Measurements from ENCODE around the gene NPAS3. TPM values are rescaled to one million over a fixed set of nuclear protein-coding genes. Genes with fewer than 3 reads are reported as not detected.

NPAS3 gene
- total and polyA plus RNA-seq, 2 donors, result 1.0 to 1.2 TPM

DNA sequence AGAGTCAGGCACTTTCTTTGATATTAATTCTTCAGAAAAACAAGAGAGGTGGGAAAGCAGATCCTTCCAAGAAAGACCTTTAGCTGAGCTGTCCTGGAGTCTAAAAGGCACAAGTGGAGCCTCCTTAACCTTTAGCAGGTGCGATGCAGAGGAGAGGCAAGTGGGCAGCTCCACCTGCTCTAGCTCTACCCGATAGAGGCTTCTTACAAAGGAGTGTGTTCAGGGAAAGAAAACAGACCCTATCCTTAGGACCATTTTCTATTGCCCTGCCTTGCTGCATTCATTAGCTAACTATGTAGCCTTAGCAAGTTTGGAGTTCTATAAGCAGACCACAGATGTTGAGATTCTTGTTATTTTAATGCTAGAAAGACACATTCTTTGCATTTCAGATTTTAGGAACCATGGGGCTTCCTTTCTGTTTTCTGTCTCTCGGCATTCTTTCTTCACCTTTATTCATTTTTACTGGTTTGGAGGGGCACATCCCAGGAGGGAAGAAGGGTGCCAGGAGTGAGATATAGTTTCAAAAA lies 797.7 kb downstream of the NPAS3 start:
- Histone ChIP-seq H3K27ac (ENCODE audit: low read depth in 1 of 2, low read length in 1 of 2) (no peak overlapping the region), H3K9me3 (ENCODE audit: control insufficient read depth in 2 of 2, insufficient read depth in 1 of 2, low read length in 1 of 2) (no peaks in the 10 kb centered on the region), H3K36me3 (ENCODE audit: control insufficient read depth in 2 of 2, insufficient read depth in 2 of 2, low read length in 1 of 2) (no peaks in the 10 kb centered on the region), H3K4me3 (ENCODE audit: low read length in 2 of 2) (no peak overlapping the region), H3K27me3 (ENCODE audit: control insufficient read depth in 2 of 2, insufficient read depth in 1 of 2, low read length in 1 of 2) (no peaks in the 10 kb centered on the region), H3K4me1 (ENCODE audit: control insufficient read depth in 2 of 2, insufficient read depth in 2 of 2, low read length in 2 of 2) (no peaks in the 10 kb centered on the region)
- no peak for DNase-seq (ENCODE audit: low read depth in 6 of 9, low spot score in 9 of 9)
- 100% methylated on average over 3 of the region's 3 CpGs for WGBS

DNA sequence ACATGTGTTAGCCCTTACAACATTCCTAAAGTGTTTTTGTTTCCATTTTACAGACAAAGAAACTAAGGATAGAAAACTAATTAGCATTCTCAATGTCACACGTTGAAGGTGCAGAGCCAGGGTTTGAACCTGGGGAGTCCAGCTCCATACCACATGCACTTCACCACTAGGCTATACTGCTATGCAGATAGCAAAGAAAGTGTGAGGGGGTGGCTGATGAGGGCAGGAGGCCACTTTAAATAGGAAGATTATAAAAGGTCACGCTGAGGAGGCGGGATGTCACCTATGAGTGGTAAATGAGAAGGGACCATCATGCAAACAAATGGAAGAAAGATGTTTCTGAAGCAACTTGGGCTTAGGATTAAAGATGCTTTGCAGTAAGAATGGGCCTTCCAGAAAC lies 798.3 kb downstream of the NPAS3 start:
- WGBS, result 96% methylated on average over 3 of the region's 3 CpGs
- Histone ChIP-seq H3K27ac (ENCODE audit: low read depth in 1 of 2, low read length in 1 of 2) (no peak overlapping the region), H3K4me1 (ENCODE audit: control insufficient read depth in 2 of 2, insufficient read depth in 2 of 2, low read length in 2 of 2) (no peaks in the 10 kb centered on the region), H3K9me3 (ENCODE audit: control insufficient read depth in 2 of 2, insufficient read depth in 1 of 2, low read length in 1 of 2) (no peaks in the 10 kb centered on the region), H3K27me3 (ENCODE audit: control insufficient read depth in 2 of 2, insufficient read depth in 1 of 2, low read length in 1 of 2) (no peaks in the 10 kb centered on the region), H3K4me3 (ENCODE audit: low read length in 2 of 2) (no peak overlapping the region), H3K36me3 (ENCODE audit: control insufficient read depth in 2 of 2, insufficient read depth in 2 of 2, low read length in 1 of 2) (no peaks in the 10 kb centered on the region)
- DNase-seq (ENCODE audit: low read depth in 6 of 9, low spot score in 9 of 9), result no peak

- H3K9me3 ChIP-seq (ENCODE audit: control insufficient read depth in 2 of 2, insufficient read depth in 1 of 2, low read length in 1 of 2), result no peaks in the 10 kb centered on the region
- no peaks in the 10 kb centered on the region for H3K36me3 ChIP-seq (ENCODE audit: control insufficient read depth in 2 of 2, insufficient read depth in 2 of 2, low read length in 1 of 2)
- no peaks in the 10 kb centered on the region for H3K4me1 ChIP-seq (ENCODE audit: control insufficient read depth in 2 of 2, insufficient read depth in 2 of 2, low read length in 2 of 2)
- no peak overlapping the region for H3K4me3 ChIP-seq (ENCODE audit: low read length in 2 of 2)
- H3K27ac ChIP-seq (ENCODE audit: low read depth in 1 of 2, low read length in 1 of 2), result no peak overlapping the region
- 95% methylated on average over 2 of the region's 2 CpGs for WGBS
- H3K27me3 ChIP-seq (ENCODE audit: control insufficient read depth in 2 of 2, insufficient read depth in 1 of 2, low read length in 1 of 2), result no peaks in the 10 kb centered on the region
- DNase-seq (ENCODE audit: low read depth in 6 of 9, low spot score in 9 of 9), result no peak
Measured at GRCh38 chr14:33737446-33737845, 798.8 kb downstream of the NPAS3 start.

- Histone ChIP-seq H3K27ac (ENCODE audit: low read depth in 1 of 2, low read length in 1 of 2) (no peak overlapping the region), H3K27me3 (ENCODE audit: control insufficient read depth in 2 of 2, insufficient read depth in 1 of 2, low read length in 1 of 2) (no peaks in the 10 kb centered on the region), H3K9me3 (ENCODE audit: control insufficient read depth in 2 of 2, insufficient read depth in 1 of 2, low read length in 1 of 2) (no peaks in the 10 kb centered on the region), H3K4me3 (ENCODE audit: low read length in 2 of 2) (no peak overlapping the region), H3K4me1 (ENCODE audit: control insufficient read depth in 2 of 2, insufficient read depth in 2 of 2, low read length in 2 of 2) (no peaks in the 10 kb centered on the region), H3K36me3 (ENCODE audit: control insufficient read depth in 2 of 2, insufficient read depth in 2 of 2, low read length in 1 of 2) (no peaks in the 10 kb centered on the region)
- no peak for DNase-seq (ENCODE audit: low read depth in 6 of 9, low spot score in 9 of 9)
- 84% methylated on average over 4 of the region's 4 CpGs for WGBS
Measured at GRCh38 chr14:33738029-33738428, 799.4 kb downstream of the NPAS3 start.

DNA sequence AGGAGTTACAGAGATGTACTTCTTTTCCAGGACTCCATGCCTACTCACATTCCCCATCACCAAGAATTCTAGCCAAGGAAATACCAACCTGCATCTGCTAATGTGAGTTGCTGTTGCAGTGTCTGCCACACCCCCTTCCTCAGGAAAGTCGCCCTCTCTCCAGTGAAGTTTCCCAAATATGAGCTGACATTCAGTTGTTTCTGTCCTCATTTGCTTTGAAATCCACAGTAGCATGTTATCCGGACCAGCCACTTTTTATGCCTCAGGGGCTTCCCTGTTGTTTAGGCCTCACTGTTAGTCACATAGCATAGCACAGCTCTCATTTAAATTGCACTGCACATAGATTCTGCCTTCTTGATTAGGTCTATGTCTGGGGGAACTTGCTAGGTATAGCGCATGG lies 799.8 kb downstream of the NPAS3 start:
- H3K9me3 ChIP-seq (ENCODE audit: control insufficient read depth in 2 of 2, insufficient read depth in 1 of 2, low read length in 1 of 2), result no peaks in the 10 kb centered on the region
- no peak overlapping the region for H3K4me3 ChIP-seq (ENCODE audit: low read length in 2 of 2)
- 82% methylated on average over 3 of the region's 3 CpGs for WGBS
- DNase-seq (ENCODE audit: low read depth in 6 of 9, low spot score in 9 of 9), result no peak
- H3K36me3 ChIP-seq (ENCODE audit: control insufficient read depth in 2 of 2, insufficient read depth in 2 of 2, low read length in 1 of 2), result no peaks in the 10 kb centered on the region
- no peaks in the 10 kb centered on the region for H3K4me1 ChIP-seq (ENCODE audit: control insufficient read depth in 2 of 2, insufficient read depth in 2 of 2, low read length in 2 of 2)
- no peak overlapping the region for H3K27ac ChIP-seq (ENCODE audit: low read depth in 1 of 2, low read length in 1 of 2)
- H3K27me3 ChIP-seq (ENCODE audit: control insufficient read depth in 2 of 2, insufficient read depth in 1 of 2, low read length in 1 of 2), result no peaks in the 10 kb centered on the region

DNA sequence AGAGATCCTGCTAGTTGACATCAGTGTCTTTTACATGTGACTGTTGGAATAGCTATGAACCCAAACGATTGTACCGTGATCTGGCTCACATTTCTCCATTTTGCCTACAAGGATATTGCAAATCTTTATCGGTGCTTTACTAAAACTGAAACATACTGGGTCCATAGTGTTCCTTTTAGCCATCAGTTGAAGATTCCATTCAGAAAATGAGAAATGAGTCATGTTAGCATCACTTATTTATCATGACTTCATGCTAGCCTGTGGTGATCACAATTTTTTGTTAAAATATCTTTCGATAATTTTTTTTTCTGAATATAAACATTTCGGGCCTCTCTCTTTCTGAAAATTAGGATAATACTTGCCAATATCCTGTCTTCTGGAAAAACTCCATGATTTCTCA lies 801.9 kb downstream of the NPAS3 start:
- no peak for DNase-seq (ENCODE audit: low read depth in 6 of 9, low spot score in 9 of 9)
- Histone ChIP-seq H3K27me3 (ENCODE audit: control insufficient read depth in 2 of 2, insufficient read depth in 1 of 2, low read length in 1 of 2) (no peaks in the 10 kb centered on the region), H3K36me3 (ENCODE audit: control insufficient read depth in 2 of 2, insufficient read depth in 2 of 2, low read length in 1 of 2) (no peaks in the 10 kb centered on the region), H3K9me3 (ENCODE audit: control insufficient read depth in 2 of 2, insufficient read depth in 1 of 2, low read length in 1 of 2) (no peaks in the 10 kb centered on the region), H3K4me1 (ENCODE audit: control insufficient read depth in 2 of 2, insufficient read depth in 2 of 2, low read length in 2 of 2) (no peaks in the 10 kb centered on the region), H3K4me3 (ENCODE audit: low read length in 2 of 2) (no peak overlapping the region), H3K27ac (ENCODE audit: low read depth in 1 of 2, low read length in 1 of 2) (no peak overlapping the region)
- 97% methylated on average over 5 of the region's 5 CpGs for WGBS

- WGBS, result 63% methylated on average over 4 of the region's 4 CpGs
- no peak for DNase-seq (ENCODE audit: low read depth in 6 of 9, low spot score in 9 of 9)
- Histone ChIP-seq H3K9me3 (ENCODE audit: control insufficient read depth in 2 of 2, insufficient read depth in 1 of 2, low read length in 1 of 2) (no peaks in the 10 kb centered on the region), H3K27me3 (ENCODE audit: control insufficient read depth in 2 of 2, insufficient read depth in 1 of 2, low read length in 1 of 2) (no peaks in the 10 kb centered on the region), H3K4me1 (ENCODE audit: control insufficient read depth in 2 of 2, insufficient read depth in 2 of 2, low read length in 2 of 2) (no peaks in the 10 kb centered on the region), H3K36me3 (ENCODE audit: control insufficient read depth in 2 of 2, insufficient read depth in 2 of 2, low read length in 1 of 2) (no peaks in the 10 kb centered on the region), H3K4me3 (ENCODE audit: low read length in 2 of 2) (no peak overlapping the region), H3K27ac (ENCODE audit: low read depth in 1 of 2, low read length in 1 of 2) (no peak overlapping the region)
Measured at GRCh38 chr14:33742166-33742565, 803.5 kb downstream of the NPAS3 start.

- H3K4me1 ChIP-seq (ENCODE audit: control insufficient read depth in 2 of 2, insufficient read depth in 2 of 2, low read length in 2 of 2), result no peaks in the 10 kb centered on the region
- no peak for DNase-seq (ENCODE audit: low read depth in 6 of 9, low spot score in 9 of 9)
- WGBS, result 95% methylated on average over 6 of the region's 6 CpGs
- no peak overlapping the region for H3K4me3 ChIP-seq (ENCODE audit: low read length in 2 of 2)
- no peak overlapping the region for H3K27ac ChIP-seq (ENCODE audit: low read depth in 1 of 2, low read length in 1 of 2)
- no peaks in the 10 kb centered on the region for H3K9me3 ChIP-seq (ENCODE audit: control insufficient read depth in 2 of 2, insufficient read depth in 1 of 2, low read length in 1 of 2)
- H3K27me3 ChIP-seq (ENCODE audit: control insufficient read depth in 2 of 2, insufficient read depth in 1 of 2, low read length in 1 of 2), result no peaks in the 10 kb centered on the region
- H3K36me3 ChIP-seq (ENCODE audit: control insufficient read depth in 2 of 2, insufficient read depth in 2 of 2, low read length in 1 of 2), result no peaks in the 10 kb centered on the region
Measured at GRCh38 chr14:33745163-33745562, 806.5 kb downstream of the NPAS3 start.

GRCh38 chr14:33747749-33748148 lies 809.1 kb downstream of the NPAS3 start:
- no peaks in the 10 kb centered on the region for H3K27me3 ChIP-seq (ENCODE audit: control insufficient read depth in 2 of 2, insufficient read depth in 1 of 2, low read length in 1 of 2)
- WGBS, result 87% methylated on average over 1 of the region's 1 CpG
- H3K36me3 ChIP-seq (ENCODE audit: control insufficient read depth in 2 of 2, insufficient read depth in 2 of 2, low read length in 1 of 2), result no peaks in the 10 kb centered on the region
- no peak for DNase-seq (ENCODE audit: low read depth in 6 of 9, low spot score in 9 of 9)
- no peaks in the 10 kb centered on the region for H3K9me3 ChIP-seq (ENCODE audit: control insufficient read depth in 2 of 2, insufficient read depth in 1 of 2, low read length in 1 of 2)
- no peak overlapping the region for H3K27ac ChIP-seq (ENCODE audit: low read depth in 1 of 2, low read length in 1 of 2)
- no peak overlapping the region for H3K4me3 ChIP-seq (ENCODE audit: low read length in 2 of 2)
- H3K4me1 ChIP-seq (ENCODE audit: control insufficient read depth in 2 of 2, insufficient read depth in 2 of 2, low read length in 2 of 2), result no peaks in the 10 kb centered on the region

GRCh38 chr14:33754261-33754660 lies 815.6 kb downstream of the NPAS3 start:
- WGBS, result 90% methylated on average over 4 of the region's 4 CpGs
- H3K4me1 ChIP-seq (ENCODE audit: control insufficient read depth in 2 of 2, insufficient read depth in 2 of 2, low read length in 2 of 2), result no peaks in the 10 kb centered on the region
- no peaks in the 10 kb centered on the region for H3K36me3 ChIP-seq (ENCODE audit: control insufficient read depth in 2 of 2, insufficient read depth in 2 of 2, low read length in 1 of 2)
- no peaks in the 10 kb centered on the region for H3K27me3 ChIP-seq (ENCODE audit: control insufficient read depth in 2 of 2, insufficient read depth in 1 of 2, low read length in 1 of 2)
- no peak overlapping the region for H3K4me3 ChIP-seq (ENCODE audit: low read length in 2 of 2)
- H3K9me3 ChIP-seq (ENCODE audit: control insufficient read depth in 2 of 2, insufficient read depth in 1 of 2, low read length in 1 of 2), result no peaks in the 10 kb centered on the region
- H3K27ac ChIP-seq (ENCODE audit: low read depth in 1 of 2, low read length in 1 of 2), result no peak overlapping the region
- no peak for DNase-seq (ENCODE audit: low read depth in 6 of 9, low spot score in 9 of 9)

All from thymus (tissue), 11 donors.